ACHN (cell line): ENCODE measurements around the gene ZNFX1.
A peak's percentile ranks its signal among the peaks of the same experiment; 100 is the strongest.

Source experiments
- DNase-seq: peaks from one replicate; pipeline ENCODE4 v3.0.0-alpha.2; 2015
- in situ Hi-C: cut with HindIII; loops from 2 replicates; pipeline ENCODE4 v1.10.0; 2017; ENCODE audit warnings: low sequenced_read_pairs, low pct_ligation_motif_present, low pct_unique_long_range_greater_than_20kb

Gene ZNFX1

DNA sequence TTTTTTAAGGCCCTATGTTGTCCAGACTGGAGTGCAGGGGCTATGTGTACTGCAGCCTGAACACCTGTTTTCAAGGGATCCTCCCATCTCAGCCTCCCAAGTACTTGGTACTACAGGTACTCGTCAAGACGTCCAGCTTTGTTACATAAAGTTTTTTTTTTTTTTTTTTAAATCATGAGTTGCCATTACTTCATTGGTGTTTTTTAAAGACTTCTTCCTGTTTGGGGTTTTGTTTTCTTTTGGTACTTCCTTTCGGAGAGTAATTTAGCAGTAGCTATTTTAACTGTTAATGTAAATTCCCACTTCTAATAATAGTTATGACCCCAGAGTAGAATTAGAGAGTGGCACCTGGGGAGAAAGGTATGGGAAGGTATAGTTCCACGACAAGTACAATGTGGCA is 10.5 kb downstream of the ZNFX1 start:
- in situ Hi-C loops: no loop called here
- no peak for DNase-seq

DNA sequence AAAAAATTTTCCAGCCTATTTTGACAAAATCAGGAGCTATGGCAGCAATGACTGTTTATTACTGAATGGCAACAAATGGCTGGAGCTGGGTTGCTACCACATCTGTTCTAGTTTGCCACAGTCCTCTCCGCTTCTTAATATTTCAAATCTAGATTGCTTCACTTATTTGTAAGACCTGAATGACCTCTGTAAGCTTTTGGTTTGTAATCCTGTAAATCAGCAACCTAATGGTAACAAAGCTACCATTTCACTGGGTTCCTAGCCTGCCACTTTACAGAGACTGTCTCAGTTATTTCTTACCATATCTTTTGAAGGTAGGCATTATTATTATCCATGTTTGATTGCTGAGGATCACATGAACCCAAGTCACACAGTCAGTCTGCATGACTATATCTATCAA is 15.4 kb downstream of the ZNFX1 start:
- in situ Hi-C loops: no loop called here
- DNase-seq: no peak

GRCh38 chr20:49261173-49261572 is 16.7 kb downstream of the ZNFX1 start:
- in situ Hi-C loops: no loop called here
- DNase-seq: no peak

- in situ Hi-C loops: no loop called here
- DNase-seq: no peak
These were observed 17.6 kb downstream of the ZNFX1 start for GRCh38 chr20:49260218-49260617.

- in situ Hi-C loops: no loop called here
These were observed 18.1 kb downstream of the ZNFX1 start for GRCh38 chr20:49259799-49260198.

DNA sequence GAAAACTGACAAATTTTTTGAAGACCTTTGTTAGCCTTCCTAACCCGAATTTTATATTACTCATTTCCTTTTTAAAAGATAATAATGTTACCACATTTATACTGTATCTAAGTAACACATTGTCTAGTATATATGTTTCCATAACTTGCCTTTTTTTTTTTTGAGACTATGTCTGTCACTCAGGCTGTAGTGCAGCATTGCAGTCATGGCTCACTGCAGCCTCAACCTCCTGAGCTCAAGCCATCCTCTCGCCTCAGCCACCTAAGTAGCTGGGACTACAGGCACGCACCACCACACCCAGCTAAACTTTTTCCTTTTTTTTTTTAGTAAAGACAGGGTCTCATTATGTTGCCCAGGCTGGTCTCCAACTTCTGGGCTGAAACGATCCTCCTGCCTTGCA is 18.6 kb downstream of the ZNFX1 start:
- DNase-seq: no peak
- in situ Hi-C loops: no loop called here

More at GRCh38 chr20:49259799-49260198, 18.1 kb downstream of the ZNFX1 start:
- no peak for DNase-seq

DNA sequence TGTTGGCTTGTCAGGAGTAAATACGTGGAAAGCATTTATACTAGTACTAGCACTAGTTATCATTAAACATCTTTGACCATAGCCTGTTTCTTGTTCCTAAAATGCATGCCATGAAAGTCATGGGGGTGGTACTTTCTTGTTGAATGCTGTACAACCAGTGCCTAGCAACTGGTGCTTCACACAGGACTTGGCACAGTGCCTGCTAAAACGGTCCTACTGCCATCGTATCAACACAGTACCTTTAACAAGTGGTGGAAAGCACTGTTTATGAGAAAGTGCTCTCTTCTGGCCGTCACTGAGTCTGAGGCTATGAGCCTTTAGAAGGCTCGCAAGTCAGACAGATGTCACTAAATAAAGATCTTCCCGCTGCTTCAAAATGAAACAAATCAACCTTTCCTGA is 21.6 kb downstream of the ZNFX1 start:
- DNase-seq: no peak
- in situ Hi-C loops: no loop called here

GRCh38 chr20:49252556-49253350 is 25.1 kb downstream of the ZNFX1 start:
- in situ Hi-C loops: no loop called here
- no peak for DNase-seq

- in situ Hi-C loops: no loop called here
- DNase-seq: no peak
These were observed 28.8 kb downstream of the ZNFX1 start for GRCh38 chr20:49248879-49249665.

- no peak for DNase-seq
- in situ Hi-C loops: no loop called here
These were observed 29.6 kb downstream of the ZNFX1 start for GRCh38 chr20:49248301-49248700.

- in situ Hi-C loops: no loop called here
- DNase-seq: no peak
These were observed 30.1 kb downstream of the ZNFX1 start for GRCh38 chr20:49247792-49248191.

GRCh38 chr20:49247169-49247723 is 30.6 kb downstream of the ZNFX1 start:
- DNase-seq: no peak
- in situ Hi-C loops: no loop called here

DNA sequence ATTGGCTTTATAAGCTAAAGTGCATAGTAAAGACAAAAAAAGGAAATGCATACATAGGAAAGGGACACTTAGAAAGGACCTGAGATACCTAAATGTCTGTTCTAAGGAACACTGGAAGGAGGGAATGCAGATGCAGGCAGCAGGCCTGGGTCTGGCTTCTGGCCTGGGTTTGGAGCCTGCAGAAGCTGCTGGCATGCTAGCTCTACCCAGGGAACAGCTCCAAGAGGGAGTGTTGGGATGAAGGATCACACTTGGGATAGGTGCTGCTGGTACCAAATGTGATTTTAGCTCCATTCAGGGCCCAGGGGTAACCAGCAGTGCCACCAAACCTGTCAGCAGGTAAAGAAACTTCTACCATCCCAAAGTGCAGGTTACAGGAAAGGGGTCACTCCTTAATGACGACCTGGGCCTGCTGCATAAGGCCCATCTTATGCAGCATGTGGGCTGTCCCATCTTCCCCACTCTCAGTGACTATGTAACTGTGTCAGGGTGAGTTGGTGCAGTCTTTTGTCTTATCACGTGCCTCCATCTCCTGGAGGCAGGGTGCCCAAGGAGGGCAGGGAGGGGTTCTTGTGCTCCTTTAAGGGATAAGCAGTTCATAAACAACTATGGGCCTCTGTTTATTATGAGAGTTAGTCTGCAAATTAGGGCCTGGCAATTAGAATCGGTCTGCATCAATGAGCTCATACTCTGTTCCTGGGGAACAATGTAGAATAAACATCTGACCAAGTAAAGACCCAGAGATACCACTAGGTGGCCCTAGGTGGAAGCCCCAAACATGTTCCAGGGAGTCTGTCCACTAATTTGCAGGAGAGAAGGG is 31.7 kb downstream of the ZNFX1 start:
- peak; percentile 52 for DNase-seq
- in situ Hi-C loops: no loop called here

DNA sequence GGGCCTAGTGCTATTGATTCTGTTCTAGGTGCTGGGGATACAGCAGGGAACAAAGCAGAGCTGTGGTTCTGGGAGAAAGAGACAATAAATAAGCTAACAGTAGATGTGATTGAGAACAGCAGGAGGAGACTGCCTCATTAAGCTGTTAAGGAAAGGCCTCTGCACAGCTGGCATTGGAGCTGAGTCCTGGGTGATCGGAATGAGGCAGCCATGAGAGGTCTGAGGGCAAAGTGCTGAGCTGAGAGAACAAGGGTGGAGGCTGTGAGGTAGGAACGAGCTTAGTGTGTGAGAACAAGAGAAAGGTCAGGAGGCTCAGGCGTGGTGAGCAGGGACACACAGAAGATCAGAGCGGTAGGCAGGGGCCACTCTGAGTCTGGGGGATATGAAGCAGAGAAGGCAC is 40.3 kb downstream of the ZNFX1 start:
- in situ Hi-C loops: no loop called here
- DNase-seq: no peak

GRCh38 chr20:49236301-49236700 is 41.6 kb downstream of the ZNFX1 start:
- in situ Hi-C loops: no loop called here
- no peak for DNase-seq

- in situ Hi-C loops: no loop called here
- DNase-seq: no peak
These were observed 43.0 kb downstream of the ZNFX1 start for GRCh38 chr20:49234831-49235230.

DNA sequence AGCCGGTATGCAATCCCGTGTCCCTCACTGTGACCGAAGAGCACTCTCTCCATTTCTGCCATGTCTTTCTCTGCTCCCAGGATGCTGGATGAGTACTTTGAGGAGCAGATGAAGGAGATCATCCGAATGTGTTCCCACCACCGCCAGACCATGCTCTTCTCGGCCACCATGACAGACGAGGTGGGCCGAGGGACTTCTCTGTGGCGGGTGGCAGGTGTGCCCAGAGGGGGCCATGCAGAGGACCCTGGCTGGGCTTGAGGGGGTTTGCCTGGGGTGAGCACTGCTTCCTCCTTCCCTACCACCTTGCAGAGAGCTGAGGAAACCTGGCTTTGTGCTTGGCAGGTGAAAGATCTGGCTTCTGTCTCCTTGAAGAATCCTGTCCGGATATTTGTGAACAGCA is 44.6 kb downstream of the ZNFX1 start:
- in situ Hi-C loops: no loop called here
- no peak for DNase-seq

GRCh38 chr20:49231471-49231870 is 46.4 kb downstream of the ZNFX1 start:
- no peak for DNase-seq
- in situ Hi-C loops: no loop called here

- no peak for DNase-seq
- in situ Hi-C loops: no loop called here
These were observed 47.2 kb downstream of the ZNFX1 start for GRCh38 chr20:49230561-49231133.
